ENCODE measurements around the gene SPAG4.

- TF ChIP-seq ZNF701 (tag by site-specific recombination; IDR thresholded peaks at IDR 0.05) (no peak), ZNF146 (tag by site-specific recombination; IDR thresholded peaks at IDR 0.05) (no peak), ZNF133 (tag by site-specific recombination; IDR thresholded peaks at IDR 0.05) (no peak), CTCF (tag by site-specific recombination; IDR thresholded peaks at IDR 0.05) (no peak)
Measured at GRCh38 chr20:35611482-35611881, 4.1 kb upstream of the SPAG4 start.
